IgD-negative memory B cell (primary cell): ENCODE measurements around the gene RBM12. TPM values are rescaled to one million over a fixed set of nuclear protein-coding genes. Genes with fewer than 3 reads are reported as not detected.
A peak's percentile ranks its signal among the peaks of the same experiment; 100 is the strongest.

Experiments
- H3K27ac Mint-ChIP-seq, 3 donors: one replicate each; pipeline ENCODE4 v1.8.0; 2020 to 2022; ENCODE audit warnings: mild to moderate bottlenecking in 3 of 3, mixed read lengths in 3 of 3, moderate library complexity in 1 of 3
- H3K27me3 Mint-ChIP-seq: one replicate; pipeline ENCODE4 v1.8.0; 2021; ENCODE audit warnings: mixed read lengths
- H3K36me3 Mint-ChIP-seq: one replicate; pipeline ENCODE4 v1.8.0; 2020; ENCODE audit warnings: mild to moderate bottlenecking, mixed read lengths
- H3K4me1 Mint-ChIP-seq, 3 donors: one replicate each; pipeline ENCODE4 v1.8.0; 2020 to 2022; ENCODE audit warnings: mixed read lengths in 3 of 3, mild to moderate bottlenecking in 1 of 3
- H3K4me3 Mint-ChIP-seq, 4 donors: one replicate each; pipeline ENCODE4 v1.8.0; 2020 to 2022; ENCODE audit warnings: mild to moderate bottlenecking in 4 of 4, mixed read lengths in 4 of 4, moderate library complexity in 3 of 4
- H3K9me3 Mint-ChIP-seq, 3 donors: one replicate each; pipeline ENCODE4 v1.8.0; 2020 to 2021; ENCODE audit warnings: mixed read lengths in 3 of 3, mild to moderate bottlenecking in 1 of 3
- polyA plus RNA-seq: library from polyadenylated mRNA; unstranded; fragments of 300-500 nt; fragmentation: Illumina TruSeq; gene quantifications from one replicate; pipeline ENCODE4 v1.2.3, GENCODE V29; 2021

The RBM12 gene
- polyA plus RNA-seq, 1 donor from 2014 or later: 36.9 TPM

GRCh38 chr20:35681960-35682359 lies 17.3 kb upstream of the RBM12 start:
- H3K4me3 Mint-ChIP-seq: no peak overlapping the region
- H3K27ac Mint-ChIP-seq: no peak overlapping the region
- no peaks in the 10 kb centered on the region for H3K36me3 Mint-ChIP-seq

GRCh38 chr20:35680452-35681183 lies 15.9 kb upstream of the RBM12 start:
- peak overlapping the region in 1 of 3 donors; percentile 3 for H3K27ac Mint-ChIP-seq
- H3K9me3 Mint-ChIP-seq: no peaks in the 10 kb centered on the region
- H3K36me3 Mint-ChIP-seq: no peaks in the 10 kb centered on the region
- peak overlapping the region in 1 of 4 donors; percentile 7 for H3K4me3 Mint-ChIP-seq
- H3K27me3 Mint-ChIP-seq: no peaks in the 10 kb centered on the region
- peaks cover 6 to 13% (median 11%) of the 10 kb centered on the region in 3 donors for H3K4me1 Mint-ChIP-seq

More at GRCh38 chr20:35681960-35682359, 17.3 kb upstream of the RBM12 start:
- Mint-ChIP-seq H3K4me1 (peaks cover 6 to 13% (median 11%) of the 10 kb centered on the region in 3 donors), H3K27me3 (no peaks in the 10 kb centered on the region), H3K9me3 (no peaks in the 10 kb centered on the region)

GRCh38 chr20:35674921-35675320 lies 10.2 kb upstream of the RBM12 start:
- no peaks in the 10 kb centered on the region for H3K9me3 Mint-ChIP-seq
- H3K4me1 Mint-ChIP-seq: peaks cover 0 to 2% (median 0%) of the 10 kb centered on the region in 3 donors
- H3K27me3 Mint-ChIP-seq: no peaks in the 10 kb centered on the region
- H3K4me3 Mint-ChIP-seq: no peak overlapping the region
- peaks cover 4% of the 10 kb centered on the region for H3K36me3 Mint-ChIP-seq
- no peak overlapping the region for H3K27ac Mint-ChIP-seq

GRCh38 chr20:35673884-35674283 lies 9.2 kb upstream of the RBM12 start:
- Mint-ChIP-seq H3K36me3 (peaks cover 10% of the 10 kb centered on the region), H3K4me3 (no peak overlapping the region), H3K9me3 (no peaks in the 10 kb centered on the region), H3K27me3 (no peaks in the 10 kb centered on the region), H3K27ac (no peak overlapping the region), H3K4me1 (peaks cover 0 to under 1% (median 0%) of the 10 kb centered on the region in 3 donors)

GRCh38 chr20:35669681-35670080 lies 5.0 kb upstream of the RBM12 start:
- peak overlapping the region in 1 of 4 donors; percentile 55 for H3K4me3 Mint-ChIP-seq
- H3K9me3 Mint-ChIP-seq: no peaks in the 10 kb centered on the region
- peaks cover 3 to 5% (median 4%) of the 10 kb centered on the region in 3 donors for H3K4me1 Mint-ChIP-seq
- H3K36me3 Mint-ChIP-seq: peaks cover 11% of the 10 kb centered on the region
- no peak overlapping the region for H3K27ac Mint-ChIP-seq
- H3K27me3 Mint-ChIP-seq: no peaks in the 10 kb centered on the region

GRCh38 chr20:35669221-35669620 lies 4.5 kb upstream of the RBM12 start:
- Mint-ChIP-seq H3K4me1 (peaks cover 3 to 5% (median 4%) of the 10 kb centered on the region in 3 donors), H3K27ac (no peak overlapping the region), H3K36me3 (peaks cover 11% of the 10 kb centered on the region), H3K27me3 (no peaks in the 10 kb centered on the region), H3K4me3 (peak overlapping the region in 1 of 4 donors; percentile 55), H3K9me3 (no peaks in the 10 kb centered on the region)

GRCh38 chr20:35665949-35666288 lies 1.2 kb upstream of the RBM12 start:
- Mint-ChIP-seq H3K9me3 (no peaks in the 10 kb centered on the region), H3K4me1 (peaks cover 27 to 36% (median 28%) of the 10 kb centered on the region in 3 donors), H3K36me3 (peaks cover 11% of the 10 kb centered on the region), H3K27me3 (no peaks in the 10 kb centered on the region), H3K27ac (peak overlapping the region in 1 of 3 donors; percentile 47), H3K4me3 (peak overlapping the region in 1 of 4 donors; percentile 42)

GRCh38 chr20:35663516-35664465 lies 909 bp downstream of the RBM12 start:
- peak overlapping the region; percentile 89 to 98 (median 94) for H3K4me3 Mint-ChIP-seq
- H3K27me3 Mint-ChIP-seq: no peaks in the 10 kb centered on the region
- H3K9me3 Mint-ChIP-seq: no peaks in the 10 kb centered on the region
- peaks cover 46 to 56% (median 46%) of the 10 kb centered on the region in 3 donors for H3K4me1 Mint-ChIP-seq
- H3K27ac Mint-ChIP-seq: peak overlapping the region; percentile 90 to 98 (median 98)
- H3K36me3 Mint-ChIP-seq: peaks cover 6% of the 10 kb centered on the region

GRCh38 chr20:35662551-35662950 lies 2.1 kb downstream of the RBM12 start:
- peaks cover 51 to 59% (median 52%) of the 10 kb centered on the region in 3 donors for H3K4me1 Mint-ChIP-seq

GRCh38 chr20:35661908-35662307 lies 2.8 kb downstream of the RBM12 start:
- peak overlapping the region; percentile 64 to 98 (median 92) for H3K4me3 Mint-ChIP-seq
- H3K36me3 Mint-ChIP-seq: peaks cover 6% of the 10 kb centered on the region
- H3K9me3 Mint-ChIP-seq: no peaks in the 10 kb centered on the region
- no peaks in the 10 kb centered on the region for H3K27me3 Mint-ChIP-seq
- H3K4me1 Mint-ChIP-seq: peaks cover 57 to 65% (median 58%) of the 10 kb centered on the region in 3 donors
- peak overlapping the region; percentile 84 to 98 (median 90) for H3K27ac Mint-ChIP-seq

More at GRCh38 chr20:35662551-35662950, 2.1 kb downstream of the RBM12 start:
- peaks cover 6% of the 10 kb centered on the region for H3K36me3 Mint-ChIP-seq
- H3K4me3 Mint-ChIP-seq: peak overlapping the region; percentile 64 to 98 (median 92)
- H3K27ac Mint-ChIP-seq: peak overlapping the region; percentile 6 to 98 (median 90)
- no peaks in the 10 kb centered on the region for H3K9me3 Mint-ChIP-seq
- no peaks in the 10 kb centered on the region for H3K27me3 Mint-ChIP-seq

- Mint-ChIP-seq H3K4me3 (peak overlapping the region in 3 of 4 donors; percentile 89 to 98 (median 95)), H3K36me3 (peaks cover 6% of the 10 kb centered on the region), H3K27me3 (no peaks in the 10 kb centered on the region), H3K9me3 (no peaks in the 10 kb centered on the region), H3K27ac (peak overlapping the region in 2 of 3 donors; percentile 76 to 90), H3K4me1 (peaks cover 59 to 65% (median 61%) of the 10 kb centered on the region in 3 donors)
These were observed 3.6 kb downstream of the RBM12 start for GRCh38 chr20:35661053-35661452.

- Mint-ChIP-seq H3K4me1 (peaks cover 59 to 65% (median 61%) of the 10 kb centered on the region in 3 donors), H3K36me3 (peaks cover 6% of the 10 kb centered on the region), H3K9me3 (no peaks in the 10 kb centered on the region), H3K4me3 (peak overlapping the region; percentile 46 to 89 (median 75)), H3K27me3 (no peaks in the 10 kb centered on the region), H3K27ac (peak overlapping the region in 2 of 3 donors; percentile 76 to 84)
These were observed 4.4 kb downstream of the RBM12 start for GRCh38 chr20:35660122-35660937.

GRCh38 chr20:35657271-35657670 lies 7.4 kb downstream of the RBM12 start:
- H3K9me3 Mint-ChIP-seq: no peaks in the 10 kb centered on the region
- H3K36me3 Mint-ChIP-seq: peaks cover 2% of the 10 kb centered on the region
- peaks cover 43 to 46% (median 46%) of the 10 kb centered on the region in 3 donors for H3K4me1 Mint-ChIP-seq
- peak overlapping the region; percentile 10 to 78 (median 55) for H3K27ac Mint-ChIP-seq
- H3K27me3 Mint-ChIP-seq: no peaks in the 10 kb centered on the region
- peak overlapping the region in 3 of 4 donors; percentile 3 to 75 (median 44) for H3K4me3 Mint-ChIP-seq

- Mint-ChIP-seq H3K27me3 (no peaks in the 10 kb centered on the region), H3K4me3 (no peak overlapping the region), H3K9me3 (no peaks in the 10 kb centered on the region), H3K36me3 (peaks cover 5% of the 10 kb centered on the region), H3K27ac (no peak overlapping the region), H3K4me1 (peaks cover 31 to 35% (median 34%) of the 10 kb centered on the region in 3 donors)
These were observed 10.3 kb downstream of the RBM12 start for GRCh38 chr20:35654415-35654814.
